ENCODE measurements around the gene DSTYK.

DNA sequence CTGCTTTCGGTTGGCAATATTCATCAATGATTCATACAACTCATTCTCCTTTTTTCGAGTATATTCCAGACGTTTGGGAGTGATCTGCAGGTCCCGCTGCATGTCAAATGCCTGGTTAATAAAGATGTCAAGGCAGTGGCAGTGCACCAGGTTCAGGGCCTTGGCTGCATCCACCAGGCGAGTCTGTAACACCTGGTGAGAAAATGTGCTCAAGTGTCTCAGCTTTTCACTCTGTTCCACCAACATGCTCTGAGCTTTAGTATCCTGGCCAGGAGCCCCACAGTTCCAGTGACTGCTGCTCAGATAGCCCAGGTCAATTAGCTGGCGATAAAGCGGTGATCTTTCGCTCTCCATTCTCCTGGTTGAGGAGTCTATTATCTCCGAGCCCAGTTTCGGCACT is 42.3 kb downstream of the DSTYK start:
- TF ChIP-seq GATA2 (IDR thresholded peaks at IDR 0.05; ENCODE audit: low read depth, low read length) (no peak), GATA3 (IDR thresholded peaks at IDR 0.05; ENCODE audit: low read depth, low read length) (no peak)

Data from SH-SY5Y (cell line).